Tibial nerve (tissue), 4 donors: ENCODE results near the gene SMAD5.

ENCODE experiments used
- EP300 ChIP-seq, 2 donors: sonication (generic); formaldehyde crosslinking; IDR thresholded peaks; one replicate each; pipeline ENCODE4 v1.6.1; 2017; ENCODE audit warnings: antibody characterized with exemption in 2 of 2, mild to moderate bottlenecking in 1 of 2
- POLR2A ChIP-seq, 2 donors: fragments of 450-650 bp; IDR thresholded peaks; one replicate each; pipeline ENCODE4 v1.6.1; 2017; ENCODE audit warnings: antibody characterized with exemption in 2 of 2, mild to moderate bottlenecking in 2 of 2, moderate library complexity in 2 of 2
- TF ChIP-seq, protein P1 (sequence below), 5 experiments: fragments of 200-600 bp in 3 of 5; fragments of 450-650 bp in 2 of 5; sonication (generic) in 3 of 5; IDR thresholded peaks; one replicate each; pipeline ENCODE4 v1.5.1; 2016 to 2019; ENCODE audit warnings: antibody characterized with exemption in 5 of 5, mild to moderate bottlenecking in 3 of 5, moderate library complexity in 2 of 5

DNA sequence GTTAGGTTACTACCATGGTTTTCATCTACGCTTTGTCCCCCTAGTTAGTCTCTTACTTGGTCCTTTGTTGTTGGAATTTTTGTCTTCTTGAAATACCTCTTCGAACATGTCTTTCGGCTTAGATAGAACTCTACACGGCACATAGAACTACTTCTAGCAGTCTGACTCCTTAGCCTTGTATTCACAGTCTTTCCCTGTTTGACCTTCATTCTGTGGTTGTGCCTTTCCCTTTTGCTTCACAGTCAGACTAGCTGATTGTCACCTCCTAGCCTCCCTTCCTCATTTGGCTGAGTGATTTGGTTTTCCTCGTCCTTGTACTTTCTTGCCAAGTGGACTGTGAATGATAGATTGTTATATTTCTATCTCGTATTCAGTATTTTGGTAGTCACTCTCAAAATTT is 10.7 kb downstream of the SMAD5 start:
- no peak for TF ChIP-seq POLR2A (IDR thresholded peaks at IDR 0.05)
- TF ChIP-seq, protein P1, sequence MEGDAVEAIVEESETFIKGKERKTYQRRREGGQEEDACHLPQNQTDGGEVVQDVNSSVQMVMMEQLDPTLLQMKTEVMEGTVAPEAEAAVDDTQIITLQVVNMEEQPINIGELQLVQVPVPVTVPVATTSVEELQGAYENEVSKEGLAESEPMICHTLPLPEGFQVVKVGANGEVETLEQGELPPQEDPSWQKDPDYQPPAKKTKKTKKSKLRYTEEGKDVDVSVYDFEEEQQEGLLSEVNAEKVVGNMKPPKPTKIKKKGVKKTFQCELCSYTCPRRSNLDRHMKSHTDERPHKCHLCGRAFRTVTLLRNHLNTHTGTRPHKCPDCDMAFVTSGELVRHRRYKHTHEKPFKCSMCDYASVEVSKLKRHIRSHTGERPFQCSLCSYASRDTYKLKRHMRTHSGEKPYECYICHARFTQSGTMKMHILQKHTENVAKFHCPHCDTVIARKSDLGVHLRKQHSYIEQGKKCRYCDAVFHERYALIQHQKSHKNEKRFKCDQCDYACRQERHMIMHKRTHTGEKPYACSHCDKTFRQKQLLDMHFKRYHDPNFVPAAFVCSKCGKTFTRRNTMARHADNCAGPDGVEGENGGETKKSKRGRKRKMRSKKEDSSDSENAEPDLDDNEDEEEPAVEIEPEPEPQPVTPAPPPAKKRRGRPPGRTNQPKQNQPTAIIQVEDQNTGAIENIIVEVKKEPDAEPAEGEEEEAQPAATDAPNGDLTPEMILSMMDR (IDR thresholded peaks at IDR 0.05) = no peak
- no peak for TF ChIP-seq EP300 (IDR thresholded peaks at IDR 0.05)
